GM23248 (cell line): Measurements from ENCODE around the gene COPS9.

Experiments
- EZH2 ChIP-seq: fragments of 200-600 bp; sonication (generic); IDR thresholded peaks from 2 replicates; pipeline ENCODE4 v1.6.1; 2018; ENCODE audit warnings: antibody characterized with exemption, mild to moderate bottlenecking; ENCODE audit not compliant: insufficient read depth, poor library complexity, severe bottlenecking
- EZH2phosphoT487 ChIP-seq: fragments of 200-600 bp; sonication (generic); IDR thresholded peaks from 2 replicates; pipeline ENCODE4 v1.6.1; 2018; ENCODE audit warnings: antibody characterized with exemption, moderate library complexity, mild to moderate bottlenecking, low read depth; ENCODE audit not compliant: insufficient read depth

DNA sequence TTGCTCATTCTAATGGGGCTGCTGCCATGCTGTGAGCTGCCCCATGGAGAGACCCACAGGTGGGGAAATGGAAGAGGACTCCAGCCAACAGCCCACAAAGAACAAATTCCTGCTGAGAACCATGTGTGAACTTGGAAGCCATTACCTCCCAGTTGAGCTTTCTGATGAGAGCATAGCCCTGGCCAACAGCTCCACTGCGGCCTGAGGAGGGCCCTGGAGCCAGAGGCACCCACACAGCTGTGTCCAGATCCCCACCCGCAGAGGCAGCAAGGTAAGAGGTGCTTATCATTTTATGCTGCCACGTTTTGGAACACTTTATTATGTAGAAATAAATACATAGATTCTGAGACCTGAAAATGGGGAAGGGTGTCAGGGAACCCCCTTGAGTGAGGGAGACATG, 48.6 kb upstream of the COPS9 start:
- no peak for TF ChIP-seq EZH2phosphoT487
- no peak for TF ChIP-seq EZH2
